Mammary epithelial cell (primary cell): ENCODE results near the gene PLAAT2.

Experiments
- CTCF ChIP-seq, 2 donors: IDR thresholded peaks in 1 of 2; conservative IDR thresholded peaks in 1 of 2; 2 replicates each; pipeline ENCODE4 v1.5.1; 2011 to 2012; ENCODE audit warnings: inconsistent platforms in 2 of 2, low read length in 2 of 2, mild to moderate bottlenecking in 2 of 2, control low read depth in 1 of 2, low read depth in 1 of 2; ENCODE audit not compliant: insufficient read depth in 1 of 2; ENCODE audit errors: extremely low read depth in 1 of 2
- EZH2 ChIP-seq: IDR thresholded peaks from 2 replicates; pipeline ENCODE4 v1.6.1; 2012; ENCODE audit warnings: low read length, inconsistent platforms, borderline replicate concordance

GRCh38 chr11:63530021-63530420, 33.2 kb downstream of the PLAAT2 start:
- TF ChIP-seq CTCF (conservative IDR thresholded peaks at IDR 0.05 in 1 of 2, IDR thresholded peaks at IDR 0.05 in 1 of 2; ENCODE audit: extremely low read depth in 1 of 2, insufficient read depth in 1 of 2, low read depth in 1 of 2, low read length in 2 of 2) = no peak
- TF ChIP-seq EZH2 = no peak
